Measurements from ENCODE around the gene SHROOM4.
A peak's percentile ranks its signal among the peaks of the same experiment; 100 is the strongest.

SHROOM4 gene

GRCh38 chrX:50812995-50813842 lies 775 bp downstream of the SHROOM4 start:
- TF ChIP-seq TAF1 (IDR thresholded peaks at IDR 0.05; ENCODE audit: borderline replicate concordance, insufficient read depth, low read length): peak; percentile 3; the same call in 1 of the 2 replicates
- no peak for TF ChIP-seq REST (IDR thresholded peaks at IDR 0.05; ENCODE audit: insufficient read depth in 1 of 2, low read depth in 2 of 2, low read length in 2 of 2)
- TF ChIP-seq FOXP2 (optimal IDR thresholded peaks at IDR 0.05; ENCODE audit: borderline replicate concordance, extremely low read depth, extremely low read length, insufficient read depth): no peak
- no peak for TF ChIP-seq SIN3A (IDR thresholded peaks at IDR 0.05; ENCODE audit: borderline replicate concordance, insufficient read depth, low read length)
- no peak for TF ChIP-seq POLR2AphosphoS5 (IDR thresholded peaks at IDR 0.05; ENCODE audit: low read depth, low read length)

- no peak for TF ChIP-seq TAF1 (IDR thresholded peaks at IDR 0.05; ENCODE audit: borderline replicate concordance, insufficient read depth, low read length)
- no peak for TF ChIP-seq REST (IDR thresholded peaks at IDR 0.05; ENCODE audit: insufficient read depth in 1 of 2, low read depth in 2 of 2, low read length in 2 of 2)
- TF ChIP-seq FOXP2 (optimal IDR thresholded peaks at IDR 0.05; ENCODE audit: borderline replicate concordance, extremely low read depth, extremely low read length, insufficient read depth): no peak
- TF ChIP-seq SIN3A (IDR thresholded peaks at IDR 0.05; ENCODE audit: borderline replicate concordance, insufficient read depth, low read length): no peak
- TF ChIP-seq POLR2AphosphoS5 (IDR thresholded peaks at IDR 0.05; ENCODE audit: low read depth, low read length): no peak
These were observed 8.7 kb downstream of the SHROOM4 start for GRCh38 chrX:50805276-50805675.

GRCh38 chrX:50801135-50801534 lies 12.9 kb downstream of the SHROOM4 start:
- TF ChIP-seq SIN3A (IDR thresholded peaks at IDR 0.05; ENCODE audit: borderline replicate concordance, insufficient read depth, low read length) (no peak), REST (IDR thresholded peaks at IDR 0.05; ENCODE audit: insufficient read depth in 1 of 2, low read depth in 2 of 2, low read length in 2 of 2) (no peak), FOXP2 (optimal IDR thresholded peaks at IDR 0.05; ENCODE audit: borderline replicate concordance, extremely low read depth, extremely low read length, insufficient read depth) (no peak), POLR2AphosphoS5 (IDR thresholded peaks at IDR 0.05; ENCODE audit: low read depth, low read length) (no peak), TAF1 (IDR thresholded peaks at IDR 0.05; ENCODE audit: borderline replicate concordance, insufficient read depth, low read length) (no peak)

GRCh38 chrX:50799531-50799961 lies 14.4 kb downstream of the SHROOM4 start:
- peak; percentile 46 for TF ChIP-seq FOXP2 (optimal IDR thresholded peaks at IDR 0.05; ENCODE audit: borderline replicate concordance, extremely low read depth, extremely low read length, insufficient read depth)
- no peak for TF ChIP-seq TAF1 (IDR thresholded peaks at IDR 0.05; ENCODE audit: borderline replicate concordance, insufficient read depth, low read length)

GRCh38 chrX:50798783-50799182 lies 15.2 kb downstream of the SHROOM4 start:
- no peak for TF ChIP-seq TAF1 (IDR thresholded peaks at IDR 0.05; ENCODE audit: borderline replicate concordance, insufficient read depth, low read length)

GRCh38 chrX:50787099-50787498 lies 26.9 kb downstream of the SHROOM4 start:
- TF ChIP-seq POLR2AphosphoS5 (IDR thresholded peaks at IDR 0.05; ENCODE audit: low read depth, low read length): no peak
- TF ChIP-seq TAF1 (IDR thresholded peaks at IDR 0.05; ENCODE audit: borderline replicate concordance, insufficient read depth, low read length): no peak
- TF ChIP-seq FOXP2 (optimal IDR thresholded peaks at IDR 0.05; ENCODE audit: borderline replicate concordance, extremely low read depth, extremely low read length, insufficient read depth): no peak
- TF ChIP-seq SIN3A (IDR thresholded peaks at IDR 0.05; ENCODE audit: borderline replicate concordance, insufficient read depth, low read length): no peak
- no peak for TF ChIP-seq REST (IDR thresholded peaks at IDR 0.05; ENCODE audit: insufficient read depth in 1 of 2, low read depth in 2 of 2, low read length in 2 of 2)
